Measurements from ENCODE around the gene SNX25. TPM values are rescaled to one million over a fixed set of nuclear protein-coding genes. Genes with fewer than 3 reads are reported as not detected.

SNX25 gene
- total RNA-seq, 6 donors from 2014 or later, result 62.9 to 178 (median 123) TPM

GRCh38 chr4:185225940-185226339, 16.5 kb downstream of the SNX25 start:
- Histone ChIP-seq H3K27me3 (no peaks in the 10 kb centered on the region), H3K36me3 (no peaks in the 10 kb centered on the region), H3K27ac (no peak overlapping the region), H3K9me3 (no peaks in the 10 kb centered on the region), H3K4me1 (peaks cover 7 to 35% (median 15%) of the 10 kb centered on the region in 4 donors), H3K4me3 (no peak overlapping the region)
- DNase-seq (no peak), ATAC-seq (ENCODE audit: low FRiP score in 2 of 2) (no peak)
- TF ChIP-seq POLR2AphosphoS5 (IDR thresholded peaks at IDR 0.05) (no peak), POLR2A (IDR thresholded peaks at IDR 0.05) (no peak), EP300 (IDR thresholded peaks at IDR 0.05) (no peak)
- TF ChIP-seq, protein P1, sequence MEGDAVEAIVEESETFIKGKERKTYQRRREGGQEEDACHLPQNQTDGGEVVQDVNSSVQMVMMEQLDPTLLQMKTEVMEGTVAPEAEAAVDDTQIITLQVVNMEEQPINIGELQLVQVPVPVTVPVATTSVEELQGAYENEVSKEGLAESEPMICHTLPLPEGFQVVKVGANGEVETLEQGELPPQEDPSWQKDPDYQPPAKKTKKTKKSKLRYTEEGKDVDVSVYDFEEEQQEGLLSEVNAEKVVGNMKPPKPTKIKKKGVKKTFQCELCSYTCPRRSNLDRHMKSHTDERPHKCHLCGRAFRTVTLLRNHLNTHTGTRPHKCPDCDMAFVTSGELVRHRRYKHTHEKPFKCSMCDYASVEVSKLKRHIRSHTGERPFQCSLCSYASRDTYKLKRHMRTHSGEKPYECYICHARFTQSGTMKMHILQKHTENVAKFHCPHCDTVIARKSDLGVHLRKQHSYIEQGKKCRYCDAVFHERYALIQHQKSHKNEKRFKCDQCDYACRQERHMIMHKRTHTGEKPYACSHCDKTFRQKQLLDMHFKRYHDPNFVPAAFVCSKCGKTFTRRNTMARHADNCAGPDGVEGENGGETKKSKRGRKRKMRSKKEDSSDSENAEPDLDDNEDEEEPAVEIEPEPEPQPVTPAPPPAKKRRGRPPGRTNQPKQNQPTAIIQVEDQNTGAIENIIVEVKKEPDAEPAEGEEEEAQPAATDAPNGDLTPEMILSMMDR (IDR thresholded peaks at IDR 0.05), result no peak
- 97 to 98% methylated on average over 6 of the region's 6 CpGs for WGBS, 2 donors

- peak overlapping the region in 1 of 4 donors; percentile 0 for H3K27ac ChIP-seq
- no peak for ATAC-seq (ENCODE audit: low FRiP score in 2 of 2)
Measured at GRCh38 chr4:185227131-185227551, 17.7 kb downstream of the SNX25 start.

GRCh38 chr4:185227713-185228278, 18.4 kb downstream of the SNX25 start:
- no peak overlapping the region for H3K27ac ChIP-seq
- no peaks in the 10 kb centered on the region for H3K9me3 ChIP-seq
- peaks cover 0 to 27% (median 12%) of the 10 kb centered on the region in 4 donors for H3K4me1 ChIP-seq
- H3K4me3 ChIP-seq, result no peak overlapping the region
- TF ChIP-seq, protein P1 (IDR thresholded peaks at IDR 0.05), result no peak
- TF ChIP-seq POLR2AphosphoS5 (IDR thresholded peaks at IDR 0.05), result no peak
- TF ChIP-seq POLR2A (IDR thresholded peaks at IDR 0.05), result no peak
- TF ChIP-seq EP300 (IDR thresholded peaks at IDR 0.05), result no peak
- 87 to 98% methylated on average over 9 of the region's 9 CpGs for WGBS, 2 donors
- DNase-seq, result no peak
- no peaks in the 10 kb centered on the region for H3K36me3 ChIP-seq
- H3K27me3 ChIP-seq, result no peaks in the 10 kb centered on the region
- no peak for ATAC-seq (ENCODE audit: low FRiP score in 2 of 2)

More at GRCh38 chr4:185227131-185227551, 17.7 kb downstream of the SNX25 start:
- TF ChIP-seq POLR2A (IDR thresholded peaks at IDR 0.05) (no peak), EP300 (IDR thresholded peaks at IDR 0.05) (no peak), POLR2AphosphoS5 (IDR thresholded peaks at IDR 0.05) (no peak)
- TF ChIP-seq, protein P1 (IDR thresholded peaks at IDR 0.05), result no peak
- Histone ChIP-seq H3K36me3 (no peaks in the 10 kb centered on the region), H3K27me3 (no peaks in the 10 kb centered on the region), H3K9me3 (no peaks in the 10 kb centered on the region), H3K4me1 (peaks cover 0 to 27% (median 12%) of the 10 kb centered on the region in 4 donors), H3K4me3 (no peak overlapping the region)
- no peak for DNase-seq
- 23 to 34% methylated on average over 4 of the region's 4 CpGs for WGBS, 2 donors

- TF ChIP-seq POLR2AphosphoS5 (IDR thresholded peaks at IDR 0.05), result no peak
- TF ChIP-seq, protein P1 (IDR thresholded peaks at IDR 0.05), result no peak
- no peak for TF ChIP-seq POLR2A (IDR thresholded peaks at IDR 0.05)
- no peak for TF ChIP-seq EP300 (IDR thresholded peaks at IDR 0.05)
- ATAC-seq (ENCODE audit: low FRiP score in 2 of 2), result peak; percentile 33 to 90
- Histone ChIP-seq H3K27me3 (no peaks in the 10 kb centered on the region), H3K9me3 (no peaks in the 10 kb centered on the region), H3K4me3 (no peak overlapping the region), H3K4me1 (peaks cover 0 to 27% (median 15%) of the 10 kb centered on the region in 4 donors), H3K27ac (peak overlapping the region; percentile 13 to 53 (median 16)), H3K36me3 (no peaks in the 10 kb centered on the region)
- WGBS, 2 donors, result 80% methylated on average over 19 of the region's 19 CpGs
- DNase-seq, result peak in 1 of 2 donors; percentile 49
Measured at GRCh38 chr4:185229021-185229818, 19.8 kb downstream of the SNX25 start.
